Fibroblast of pulmonary artery (primary cell): ENCODE data around the gene ZNF615.
"Not testable (repeated sequence)": the region's sequence is repeated elsewhere in the genome, so short reads cannot be mapped to it uniquely, and the experiment has no call there.

Source experiments
- DNase-seq: peaks from one replicate; pipeline ENCODE4 v3.0.0-alpha.2; 2010; ENCODE audit warnings: low read depth
- H3K4me3 ChIP-seq: replicated peaks from 2 replicates; pipeline ENCODE4 v1.5.1; 2011; ENCODE audit warnings: low read depth, mild to moderate bottlenecking, control low read depth, low read length, moderate library complexity
- CTCF ChIP-seq: IDR thresholded peaks from 2 replicates; pipeline ENCODE4 v1.5.1; 2011; ENCODE audit warnings: mild to moderate bottlenecking, control low read depth, low read length, inconsistent platforms; ENCODE audit errors: missing control alignments

Gene ZNF615

GRCh38 chr19:51976852-51977251, 31.2 kb downstream of the ZNF615 start:
- no peak overlapping the region for H3K4me3 ChIP-seq
- no peak for DNase-seq

GRCh38 chr19:51975787-51976186, 32.2 kb downstream of the ZNF615 start:
- not testable (repeated sequence) for H3K4me3 ChIP-seq, DNase-seq

More at GRCh38 chr19:51976852-51977251, 31.2 kb downstream of the ZNF615 start:
- no peak for TF ChIP-seq CTCF

DNA sequence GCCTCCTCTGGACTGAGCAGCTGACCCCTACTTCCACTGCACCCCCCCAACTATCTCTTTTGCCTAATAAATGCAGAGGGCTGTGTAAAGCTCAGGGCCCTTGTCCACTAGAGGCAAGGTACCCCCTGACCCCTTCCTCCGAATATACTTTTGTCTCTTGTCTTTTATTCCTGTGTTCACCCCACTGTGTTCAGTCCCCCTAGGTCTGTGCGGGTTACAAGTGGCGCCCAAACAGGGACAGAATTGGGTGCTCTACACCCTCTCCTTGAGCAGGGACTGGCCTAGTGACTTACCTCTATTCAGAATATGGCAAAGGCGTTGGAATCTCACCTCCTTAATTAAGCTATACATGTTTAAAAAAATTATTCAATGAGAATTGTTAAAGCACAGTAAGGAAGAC, 36.4 kb downstream of the ZNF615 start:
- no peak for TF ChIP-seq CTCF
- no peak overlapping the region for H3K4me3 ChIP-seq
- DNase-seq = peak; percentile 24

DNA sequence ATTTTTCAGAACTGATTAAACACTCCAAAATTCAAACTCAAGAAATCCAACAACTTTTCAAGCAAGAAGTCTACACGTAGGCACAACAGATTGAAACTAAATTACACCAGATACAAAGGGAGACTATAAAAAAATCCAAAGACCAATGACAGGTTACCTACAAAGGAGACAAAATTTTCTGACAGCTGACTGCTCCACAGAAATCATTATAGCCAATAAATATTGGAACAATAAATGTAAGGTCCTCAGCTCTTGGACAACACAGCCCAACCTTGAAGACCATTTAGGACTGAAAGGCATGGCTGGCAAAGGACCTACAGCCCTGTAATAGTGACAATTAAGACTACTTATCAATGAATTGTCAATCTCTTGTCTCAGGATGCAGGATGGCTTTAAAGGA, 37.3 kb downstream of the ZNF615 start:
- H3K4me3 ChIP-seq = no peak overlapping the region

GRCh38 chr19:51965583-51965982, 42.4 kb downstream of the ZNF615 start:
- TF ChIP-seq CTCF = no peak
- no peak for DNase-seq
- H3K4me3 ChIP-seq = no peak overlapping the region

More for the DNA sequence above, 37.3 kb downstream of the ZNF615 start:
- no peak for DNase-seq
- no peak for TF ChIP-seq CTCF

DNA sequence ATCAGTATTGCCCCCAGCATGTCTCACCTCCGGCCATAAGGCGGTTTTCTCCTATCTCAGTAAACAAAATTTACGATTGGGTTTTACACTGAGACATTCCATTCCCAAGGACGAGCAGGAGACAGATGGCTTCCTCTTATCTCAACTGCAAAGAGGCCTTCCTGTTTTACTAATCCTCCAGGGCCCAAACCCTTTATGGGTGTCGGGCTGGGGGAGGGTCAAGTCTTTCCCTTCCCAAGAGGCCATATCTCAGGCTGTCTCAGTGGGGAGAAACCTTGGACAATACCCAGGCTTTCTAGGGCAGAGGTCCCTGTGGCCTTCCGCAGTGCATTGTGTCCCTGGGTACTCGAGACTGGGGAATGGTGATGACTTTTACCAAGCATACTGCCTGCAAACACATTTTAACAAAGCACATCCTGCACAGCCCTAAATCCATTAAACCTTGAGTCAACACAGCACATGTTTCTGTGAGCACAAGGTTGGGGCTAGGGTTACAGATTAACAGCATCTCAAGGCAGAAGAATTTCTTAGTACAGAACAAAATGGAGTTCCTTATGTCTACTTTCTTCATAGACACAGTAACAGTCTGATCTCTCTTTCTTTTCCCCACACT, 47.3 kb downstream of the ZNF615 start:
- peak; percentile 9 for DNase-seq
- H3K4me3 ChIP-seq = not testable (repeated sequence)

- TF ChIP-seq CTCF = no peak
- no peak overlapping the region for H3K4me3 ChIP-seq
- DNase-seq = no peak
Measured at GRCh38 chr19:51959791-51960190, 48.2 kb downstream of the ZNF615 start.

DNA sequence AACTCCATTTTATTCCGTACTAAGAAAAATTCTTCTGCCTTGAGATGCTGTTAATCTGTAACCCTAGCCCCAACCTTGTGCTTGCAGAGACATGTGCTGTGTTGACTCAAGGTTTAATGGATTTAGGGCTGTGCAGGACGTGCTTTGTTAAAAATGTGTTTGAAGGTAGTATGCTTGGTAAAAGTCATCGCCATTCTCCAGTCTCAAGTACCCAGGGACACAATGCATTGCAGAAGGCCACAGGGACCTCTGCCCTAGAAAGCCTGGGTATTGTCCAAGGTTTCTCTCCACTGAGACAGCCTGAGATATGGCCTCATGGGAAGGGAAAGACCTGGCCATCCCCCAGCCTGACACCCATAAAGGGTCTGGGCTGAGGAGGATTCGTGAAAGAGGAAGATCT, 50.2 kb downstream of the ZNF615 start:
- DNase-seq, H3K4me3 ChIP-seq: not testable (repeated sequence)

GRCh38 chr19:51948975-51949374, 59.0 kb downstream of the ZNF615 start:
- H3K4me3 ChIP-seq = peak overlapping the region; percentile 41
- no peak for TF ChIP-seq CTCF
- peak; percentile 27 for DNase-seq
